HS-5 (cell line): Measurements from ENCODE around the gene DCAF17.

Source experiments
- DNase-seq: peaks from one replicate; pipeline ENCODE4 v3.0.0-alpha.2; 2012; ENCODE audit warnings: low read depth

The DCAF17 gene, protein sequence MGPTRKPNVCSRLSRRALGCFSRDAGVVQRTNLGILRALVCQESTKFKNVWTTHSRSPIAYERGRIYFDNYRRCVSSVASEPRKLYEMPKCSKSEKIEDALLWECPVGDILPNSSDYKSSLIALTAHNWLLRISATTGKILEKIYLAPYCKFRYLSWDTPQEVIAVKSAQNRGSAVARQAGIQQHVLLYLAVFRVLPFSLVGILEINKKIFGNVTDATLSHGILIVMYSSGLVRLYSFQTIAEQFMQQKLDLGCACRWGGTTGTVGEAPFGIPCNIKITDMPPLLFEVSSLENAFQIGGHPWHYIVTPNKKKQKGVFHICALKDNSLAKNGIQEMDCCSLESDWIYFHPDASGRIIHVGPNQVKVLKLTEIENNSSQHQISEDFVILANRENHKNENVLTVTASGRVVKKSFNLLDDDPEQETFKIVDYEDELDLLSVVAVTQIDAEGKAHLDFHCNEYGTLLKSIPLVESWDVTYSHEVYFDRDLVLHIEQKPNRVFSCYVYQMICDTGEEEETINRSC

DNA sequence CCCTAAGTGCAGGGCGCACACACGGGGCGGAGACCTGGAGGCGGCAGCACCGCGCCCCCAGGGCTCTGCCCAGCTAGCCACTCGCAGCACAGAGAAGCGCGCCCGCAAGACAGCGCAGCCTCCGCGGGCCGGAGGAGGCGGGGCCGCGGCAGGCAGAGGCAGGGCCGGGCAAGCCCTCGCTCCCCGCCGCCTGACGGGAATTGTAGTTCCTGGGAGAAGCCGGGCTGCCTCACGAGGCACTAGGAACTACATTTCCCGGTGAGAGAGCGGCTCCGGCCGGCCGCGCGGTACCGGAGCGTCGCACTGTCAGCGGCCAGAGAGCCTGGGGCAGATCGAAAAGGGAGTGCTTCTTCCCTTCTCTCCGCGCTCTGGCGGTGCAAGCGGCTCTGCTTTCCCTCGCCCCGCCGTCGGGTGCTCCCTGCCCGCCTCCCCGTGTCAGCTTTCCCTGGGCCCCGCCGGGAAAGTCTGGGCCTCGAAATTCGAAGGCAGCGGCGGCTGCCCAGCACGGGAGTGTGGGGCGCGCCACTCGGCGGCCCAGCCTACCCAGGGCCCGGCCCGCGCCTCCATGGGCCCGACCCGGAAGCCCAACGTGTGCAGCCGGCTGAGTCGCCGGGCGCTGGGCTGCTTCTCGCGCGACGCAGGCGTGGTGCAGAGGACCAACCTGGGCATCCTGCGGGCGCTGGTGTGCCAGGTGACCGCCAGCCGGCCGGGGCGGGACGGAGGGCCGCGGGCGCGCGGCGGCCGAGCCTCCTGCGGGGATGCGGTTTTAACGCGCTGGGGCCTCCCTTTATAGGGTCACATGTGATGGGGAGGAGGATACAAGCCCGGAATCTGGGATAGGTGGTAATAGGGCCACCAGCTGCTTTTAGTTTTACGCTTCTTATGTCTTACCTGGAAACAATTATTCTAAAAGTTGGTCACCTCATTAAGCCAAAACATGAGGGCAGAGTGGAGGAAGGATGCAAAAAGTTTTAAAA lies at the start of gene DCAF17:
DCAF17 (plus strand) TSS at position 214 of the 977 bp plus-strand sequence; CDS start at position 566, 352 bp downstream.
- DNase-seq, result peak; percentile 83

DNA sequence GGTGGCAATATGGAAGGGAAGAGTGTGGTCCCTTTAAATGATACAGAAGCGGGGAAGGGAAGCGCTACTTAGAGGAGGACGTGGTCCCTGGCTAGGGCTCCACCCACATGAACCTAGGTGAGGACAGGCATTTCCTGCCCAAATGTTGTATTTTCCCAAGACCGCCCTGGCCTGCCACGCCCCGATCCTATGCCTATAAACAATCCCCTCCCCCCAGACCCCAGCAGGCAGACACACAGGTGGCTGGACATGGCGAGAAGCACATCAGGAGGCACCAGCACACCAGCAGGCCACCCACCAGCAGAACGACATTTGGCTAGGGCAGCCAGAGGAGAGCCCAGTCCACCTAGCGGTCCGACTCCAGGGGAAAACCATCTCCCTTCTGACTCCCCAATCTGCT lies 47.4 kb upstream of the DCAF17 start:
- no peak for DNase-seq

DNA sequence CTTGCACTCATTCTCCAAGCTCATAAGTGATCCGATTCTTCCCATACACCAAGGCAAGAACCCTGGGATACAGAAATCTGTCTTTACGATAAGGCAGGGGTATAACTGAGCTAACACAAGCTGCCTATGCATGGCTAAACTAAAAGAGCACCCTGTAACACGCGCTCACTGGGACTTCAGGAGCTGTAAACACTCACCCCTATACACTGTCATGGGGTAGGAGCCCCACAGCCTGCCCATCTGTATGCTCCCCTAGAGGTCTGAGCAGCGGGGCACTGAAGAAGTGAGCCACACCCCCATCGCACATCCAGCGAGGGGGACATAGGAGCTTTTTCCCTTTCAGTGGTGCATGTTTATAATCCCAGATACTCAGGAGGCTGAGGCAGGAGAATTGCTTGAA lies 47.0 kb upstream of the DCAF17 start:
- no peak for DNase-seq

DNA sequence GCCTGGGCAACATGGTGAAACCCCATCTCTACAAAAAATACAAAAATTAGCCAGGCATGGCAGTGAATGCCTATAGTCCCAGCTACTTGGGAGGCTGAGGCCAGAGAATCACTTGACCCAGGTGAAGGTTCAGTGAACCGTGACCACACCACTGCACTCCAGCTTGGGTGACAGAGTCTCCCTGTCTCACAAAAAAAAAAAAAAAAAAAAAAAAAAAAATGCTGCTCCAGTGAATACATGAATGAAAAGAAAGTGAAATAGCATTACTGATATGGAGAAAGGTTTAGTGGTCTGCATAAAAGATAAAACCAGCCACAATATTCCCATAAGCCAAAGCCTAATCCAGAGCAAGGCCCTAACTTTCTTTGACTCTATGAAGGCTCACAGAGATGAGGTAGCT lies 44.7 kb upstream of the DCAF17 start:
- DNase-seq, result no peak

DNA sequence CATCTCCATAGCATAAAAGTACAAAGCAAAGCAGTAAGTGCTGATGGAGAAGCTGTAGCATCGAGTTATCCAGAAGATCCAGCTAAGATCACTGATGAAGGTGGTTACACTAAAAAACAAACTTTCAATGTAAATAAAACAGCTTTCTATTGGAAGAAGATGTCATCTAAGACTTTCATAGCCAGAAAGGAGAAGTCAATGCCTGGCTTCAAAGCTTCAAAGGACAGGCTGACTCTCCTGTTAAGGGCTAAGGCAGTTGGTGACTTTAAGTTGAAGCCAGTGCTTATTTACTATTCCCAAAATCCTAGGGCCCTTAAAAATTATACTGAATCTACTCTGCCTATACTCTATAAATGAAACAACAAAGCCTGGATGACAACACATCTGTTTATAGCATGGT lies 44.2 kb upstream of the DCAF17 start:
- DNase-seq, result no peak

DNA sequence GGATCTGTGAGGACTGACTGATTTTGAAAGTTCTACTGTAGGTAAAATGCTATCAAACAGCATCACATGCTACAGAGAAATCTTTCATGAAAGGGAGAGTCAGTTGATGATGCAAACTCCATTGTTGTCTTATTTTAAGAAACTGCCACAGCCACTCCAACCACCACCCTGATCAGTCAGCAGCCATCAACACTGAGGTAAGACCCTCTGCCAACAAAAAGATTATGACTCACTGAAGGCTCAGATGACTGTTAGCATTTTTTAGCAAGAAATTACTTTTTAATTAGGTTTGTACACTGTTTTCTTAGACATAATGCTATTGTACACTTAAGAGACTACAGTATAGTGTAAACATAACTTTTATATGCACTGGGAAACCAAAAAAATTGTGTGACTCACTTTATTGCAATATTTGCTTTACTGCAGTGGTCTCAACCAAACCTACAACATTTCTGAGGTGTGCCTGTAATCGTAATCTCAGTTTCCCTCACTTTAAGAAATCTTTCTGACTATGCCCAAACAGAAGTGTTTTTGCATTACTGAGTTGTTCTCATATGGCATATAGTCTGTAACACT lies 43.0 kb upstream of the DCAF17 start:
- peak; percentile 53 for DNase-seq

DNA sequence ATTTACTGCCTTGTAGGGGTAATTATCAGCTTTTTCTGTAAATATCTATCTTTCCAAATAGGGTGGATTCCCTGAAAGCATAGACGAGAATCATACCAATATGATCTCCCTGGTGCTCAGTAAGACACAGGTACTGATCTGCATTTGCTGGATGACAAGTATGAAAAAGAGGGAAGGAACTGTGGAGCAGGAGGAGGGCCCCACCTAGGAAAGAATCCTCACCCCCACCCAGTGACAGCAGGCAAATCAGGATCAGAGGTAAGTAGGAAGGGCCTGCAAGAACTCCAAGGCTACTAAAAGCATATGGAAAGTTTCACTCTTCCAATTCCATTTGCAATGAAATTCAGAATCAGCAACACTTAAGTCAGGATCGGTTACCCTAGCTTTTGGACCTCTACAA lies 42.5 kb upstream of the DCAF17 start:
- no peak for DNase-seq

DNA sequence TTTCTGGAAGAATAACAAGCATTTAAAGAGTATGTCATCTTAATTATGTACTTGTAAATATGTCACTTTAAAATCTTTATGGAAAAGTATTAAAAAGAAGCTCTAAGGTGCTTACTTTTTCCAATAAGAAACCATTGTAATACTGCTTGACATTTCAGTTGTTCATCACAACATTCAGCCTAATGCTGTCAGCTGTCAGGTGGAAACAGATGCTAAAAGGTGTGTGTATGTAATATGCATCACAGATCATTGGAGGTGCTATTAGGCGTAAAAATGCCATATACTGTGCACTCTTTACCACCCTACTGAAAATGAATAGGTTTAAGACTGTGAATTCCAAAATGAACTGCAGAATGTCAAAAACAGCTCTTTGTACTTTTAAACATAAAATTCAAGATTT lies 40.5 kb upstream of the DCAF17 start:
- no peak for DNase-seq

DNA sequence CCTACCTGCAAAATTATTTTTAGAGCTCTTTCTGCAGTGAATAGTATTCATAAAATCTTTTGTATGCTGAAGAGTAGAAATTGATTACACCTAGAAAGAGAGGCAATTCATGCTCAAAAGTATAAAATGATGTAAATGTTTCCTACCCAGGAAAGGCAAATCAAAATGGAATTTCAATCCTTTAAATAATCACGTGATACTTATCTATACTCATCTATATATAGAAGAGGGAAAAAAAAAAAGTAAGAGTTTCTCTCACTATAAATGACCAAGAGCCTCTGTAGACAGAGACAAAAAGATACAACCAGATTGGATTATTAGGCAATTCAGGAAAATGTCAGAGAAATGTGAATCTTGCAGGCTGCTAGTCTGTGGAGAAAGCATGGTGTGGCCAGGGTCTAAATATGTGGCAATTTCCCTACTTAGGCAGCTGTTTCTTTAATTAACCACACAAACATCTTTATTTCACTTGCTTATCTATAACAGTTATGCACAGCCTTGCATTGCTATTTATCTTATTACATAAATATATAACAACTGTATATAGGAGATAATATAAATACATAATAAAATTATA lies 39.8 kb upstream of the DCAF17 start:
- no peak for DNase-seq

DNA sequence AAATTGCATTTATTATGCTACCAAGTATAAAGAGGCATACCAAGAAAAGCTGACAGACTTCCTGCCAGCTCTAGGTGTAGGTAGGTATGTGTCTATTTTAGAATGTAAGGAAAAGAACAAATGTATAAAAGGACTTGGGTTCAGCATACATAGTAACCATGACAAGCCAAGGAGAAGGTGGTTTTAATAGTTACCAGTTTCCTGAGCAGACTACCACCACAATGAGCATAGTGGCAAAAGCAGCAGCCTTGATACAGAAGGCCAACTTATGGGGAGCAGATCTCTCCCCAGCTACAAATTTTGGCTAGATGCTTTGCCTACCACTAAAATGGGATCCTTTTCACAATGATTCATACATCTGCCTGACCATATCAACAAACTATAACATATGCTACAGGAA lies 34.7 kb upstream of the DCAF17 start:
- no peak for DNase-seq

DNA sequence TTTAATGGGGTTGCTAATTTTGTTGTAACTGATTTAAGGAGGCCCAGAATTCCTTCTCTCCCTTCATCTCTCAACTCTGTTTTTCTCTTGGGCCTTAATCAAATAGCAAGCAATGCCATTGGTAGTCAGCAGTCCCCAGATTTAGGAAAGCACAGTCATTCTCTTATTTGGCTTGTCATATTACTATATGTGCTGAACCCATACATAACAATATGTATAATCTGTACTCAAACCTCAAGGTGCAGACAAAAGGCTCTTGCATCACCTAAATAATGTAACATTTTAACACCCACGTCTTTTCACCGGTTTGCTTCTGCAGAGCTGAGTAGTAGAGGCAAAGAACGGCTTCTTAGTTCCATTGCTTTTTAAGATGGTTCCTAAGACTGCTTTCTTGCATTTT lies 33.6 kb upstream of the DCAF17 start:
- no peak for DNase-seq

DNA sequence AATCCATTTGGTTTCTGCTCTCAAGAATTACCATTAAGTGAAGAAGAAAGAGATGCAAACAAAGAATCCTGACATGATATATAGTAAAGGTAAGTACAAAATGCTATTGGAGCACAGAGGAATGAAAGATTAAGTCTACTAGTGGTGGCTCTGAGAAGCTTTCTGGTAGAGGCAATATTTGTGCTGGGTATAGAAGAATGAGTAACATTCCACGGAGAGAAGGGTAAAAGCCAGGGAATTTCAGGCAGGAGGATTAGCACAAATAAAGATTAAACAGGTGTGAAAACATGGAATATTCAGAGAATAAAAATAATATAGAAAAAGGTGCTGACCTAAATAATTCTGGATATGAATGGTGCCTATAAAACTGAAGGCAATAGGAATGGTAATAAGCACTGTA lies 32.1 kb upstream of the DCAF17 start:
- DNase-seq, result no peak

DNA sequence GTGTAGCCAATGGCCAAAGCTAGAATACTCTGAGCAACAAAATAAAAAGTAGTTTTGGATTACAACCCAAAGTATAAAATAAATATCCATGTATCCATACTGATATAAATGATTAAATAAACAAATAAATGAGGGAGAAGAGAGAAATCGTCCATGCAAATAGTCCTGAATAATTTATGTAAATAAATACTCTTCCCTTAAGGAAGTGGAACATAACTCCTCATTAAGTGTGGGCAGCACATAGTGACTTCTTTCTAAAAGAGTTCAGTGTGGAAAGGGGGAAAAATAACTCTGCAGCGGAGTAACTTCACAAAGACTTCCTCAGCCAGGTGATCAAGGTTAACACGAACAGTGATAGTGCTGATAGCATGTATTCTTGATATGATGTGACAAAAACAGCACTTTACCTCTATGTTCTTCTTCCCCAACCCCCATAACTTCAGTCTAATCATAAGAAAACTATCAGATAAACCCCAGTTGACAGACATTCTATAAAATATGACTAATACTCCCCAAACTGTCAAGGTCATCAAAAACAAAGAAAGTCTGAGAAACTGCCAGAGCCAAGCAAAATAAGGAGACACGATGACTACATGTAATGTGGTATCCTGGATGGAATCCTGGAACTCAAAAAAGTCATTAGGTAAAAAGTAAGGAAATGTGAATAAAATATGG lies 31.0 kb upstream of the DCAF17 start:
- no peak for DNase-seq

DNA sequence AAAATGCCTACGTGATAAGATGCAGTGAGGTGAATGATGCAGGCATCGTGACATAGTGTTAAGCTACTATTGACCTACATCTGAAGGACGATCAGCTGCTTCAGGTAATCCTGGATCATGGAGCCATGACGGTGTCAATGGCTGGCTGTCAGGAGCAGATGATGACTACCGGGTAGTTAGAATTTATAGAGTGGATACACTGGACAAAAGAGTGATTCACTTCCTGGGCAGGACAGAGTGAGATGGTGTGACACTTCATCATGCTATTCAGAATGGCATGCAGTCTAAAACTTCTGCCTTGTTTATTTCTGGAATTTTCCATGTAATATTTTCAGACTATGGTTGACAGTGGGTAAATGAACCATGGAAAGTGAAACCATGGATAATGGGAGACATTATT lies 29.8 kb upstream of the DCAF17 start:
- DNase-seq, result peak; percentile 82

DNA sequence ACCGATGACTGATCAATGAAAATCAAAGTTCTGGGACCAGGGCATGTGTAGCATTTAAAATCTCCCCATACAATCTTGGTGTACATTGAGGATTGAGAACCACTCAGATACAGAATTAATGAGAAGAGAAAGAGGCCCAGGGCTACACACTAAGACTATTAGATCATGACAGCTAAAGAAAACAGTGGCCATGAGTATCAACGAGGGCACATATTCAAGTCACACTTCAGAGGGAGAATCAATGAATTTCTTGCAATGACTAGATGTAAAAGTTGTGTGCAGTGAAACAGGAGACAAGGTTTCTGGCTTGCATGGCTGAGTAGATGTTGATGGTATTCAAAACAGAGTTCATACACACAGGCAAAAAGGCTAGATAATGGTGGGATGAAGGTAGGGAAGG lies 29.3 kb upstream of the DCAF17 start:
- no peak for DNase-seq

DNA sequence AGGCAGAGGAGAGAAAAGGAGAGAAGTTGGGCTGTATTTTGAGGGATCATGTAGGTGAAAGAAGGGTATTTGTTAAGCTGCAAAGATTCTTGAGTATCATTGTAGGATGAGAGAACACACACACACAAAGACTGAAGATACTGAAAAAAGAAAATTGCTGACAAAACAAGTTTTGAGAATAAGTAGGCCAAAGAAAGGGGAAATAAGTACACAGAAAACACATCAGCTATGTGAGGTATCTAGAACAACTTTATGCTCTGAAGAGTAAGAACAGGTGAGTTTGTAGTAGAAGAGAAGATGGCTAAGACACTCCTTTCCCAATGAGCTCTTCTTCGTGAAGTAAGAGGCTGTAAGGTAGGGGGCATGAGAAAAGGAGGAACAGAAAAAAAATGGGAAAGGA lies 28.5 kb upstream of the DCAF17 start:
- no peak for DNase-seq

DNA sequence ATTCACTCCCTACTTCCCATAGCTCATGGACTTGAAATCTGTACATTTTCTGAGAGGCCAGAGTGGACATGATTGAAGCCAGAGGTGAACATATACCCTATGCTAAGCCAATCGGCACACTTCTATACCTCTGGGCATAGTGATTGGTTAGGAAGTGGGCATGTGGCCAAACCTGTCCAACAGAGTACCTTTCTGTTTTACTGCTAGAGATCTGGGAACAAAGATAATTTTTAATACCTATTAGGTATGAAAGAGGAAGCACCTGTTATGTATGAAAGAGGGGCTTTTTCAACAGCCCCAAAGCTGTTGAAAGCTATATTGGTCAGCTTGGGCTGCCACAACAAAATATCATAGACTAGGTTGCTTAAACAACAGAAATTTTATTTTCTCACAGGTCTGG lies 28.0 kb upstream of the DCAF17 start:
- no peak for DNase-seq

DNA sequence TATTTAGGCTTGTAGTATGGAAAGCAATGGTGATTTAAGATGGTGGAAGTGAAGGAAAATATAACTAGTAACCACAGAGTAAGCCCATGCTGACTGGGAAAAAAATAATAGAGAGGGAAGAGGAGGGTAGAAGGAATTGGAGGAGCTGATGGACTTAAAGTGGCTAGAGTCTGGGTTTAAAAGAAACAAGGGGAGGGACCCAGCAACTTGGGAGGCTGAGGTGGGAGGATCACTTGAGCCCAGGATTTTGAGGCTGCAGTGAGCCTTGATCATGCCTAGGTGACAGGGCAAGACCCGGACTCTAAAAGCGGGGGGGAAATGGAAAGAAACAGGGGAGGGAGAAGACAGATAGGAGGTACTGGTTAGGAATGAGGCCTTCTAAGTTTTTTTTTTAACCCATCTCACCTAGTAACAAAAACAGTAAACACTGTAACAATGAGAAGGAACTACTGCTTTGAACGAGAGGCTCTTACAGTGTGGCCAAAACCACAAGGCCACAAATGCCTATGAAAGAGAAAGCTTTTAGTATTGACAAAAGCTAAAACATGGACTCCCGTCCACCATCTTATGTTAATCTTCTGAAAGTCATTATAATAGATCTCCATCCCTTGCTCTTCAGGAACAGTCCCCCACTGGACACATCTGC lies 26.9 kb upstream of the DCAF17 start:
- DNase-seq, result no peak

DNA sequence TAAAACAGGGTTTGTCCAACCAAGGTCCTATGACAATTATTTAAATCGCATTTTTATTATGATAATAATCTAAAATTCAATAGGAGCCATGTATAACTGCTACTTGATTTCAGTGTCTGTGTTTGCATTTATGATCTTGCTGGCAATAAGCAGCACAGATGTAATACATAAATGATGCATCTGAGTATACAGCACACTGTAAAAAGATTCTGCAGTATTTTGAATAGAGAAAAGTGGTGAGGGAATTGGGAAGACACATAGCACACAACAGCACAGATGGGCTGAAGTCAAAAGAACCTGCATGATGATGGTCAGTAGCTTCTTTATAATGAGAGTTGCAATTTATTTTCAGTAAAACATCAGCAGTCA lies 26.4 kb upstream of the DCAF17 start:
- DNase-seq, result no peak

DNA sequence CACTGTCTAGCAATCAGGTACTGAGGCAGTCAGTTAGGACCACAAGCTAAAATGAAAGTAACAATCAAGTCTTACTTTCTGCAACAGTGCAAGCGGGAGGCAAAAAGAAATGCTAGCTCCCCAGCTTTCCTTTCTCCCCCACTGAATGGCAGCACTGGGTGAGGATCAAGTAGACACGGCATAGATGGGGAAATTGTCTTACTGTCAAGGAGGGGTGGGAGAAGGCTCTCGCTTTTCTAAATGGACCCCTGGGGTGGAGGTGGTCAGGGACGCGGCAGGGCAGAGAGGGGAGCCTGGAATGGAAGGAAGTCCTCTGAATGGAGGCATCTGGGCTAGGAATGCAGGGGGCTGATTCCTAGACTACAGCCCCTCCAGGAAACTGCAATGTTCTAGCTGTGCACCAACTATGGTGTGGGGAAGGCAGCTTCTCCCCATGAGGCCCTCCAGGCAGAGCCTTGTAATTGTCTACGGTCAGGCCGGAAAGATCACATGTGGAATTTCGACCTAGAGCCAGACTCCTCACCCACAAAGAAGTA lies 24.5 kb upstream of the DCAF17 start:
- DNase-seq, result no peak

DNA sequence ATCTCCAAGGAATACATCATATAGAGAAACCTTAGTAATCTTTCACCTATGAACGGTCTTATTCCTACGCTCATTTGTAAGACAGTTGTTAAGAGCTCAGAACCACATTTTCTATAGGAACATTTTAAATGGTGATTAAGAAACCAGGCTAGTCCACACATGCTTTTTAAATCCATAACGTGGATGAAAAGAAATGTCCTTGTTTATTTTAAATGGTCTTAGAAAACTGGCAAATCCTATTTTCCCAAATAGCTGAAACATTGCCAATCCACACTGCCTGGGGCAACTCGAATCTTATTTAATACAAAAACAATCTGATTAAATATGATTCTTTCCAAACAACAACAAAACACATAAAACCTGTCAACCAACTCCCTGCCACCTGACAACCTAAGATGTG lies 23.9 kb upstream of the DCAF17 start:
- no peak for DNase-seq
